Measurements from ENCODE around the gene PERP. TPM values are rescaled to one million over a fixed set of nuclear protein-coding genes. Genes with fewer than 3 reads are reported as not detected.

The PERP gene
- total and polyA plus RNA-seq, 2 donors from 2014 or later, result 24.8 to 48.1 TPM

- TF ChIP-seq, protein P1, sequence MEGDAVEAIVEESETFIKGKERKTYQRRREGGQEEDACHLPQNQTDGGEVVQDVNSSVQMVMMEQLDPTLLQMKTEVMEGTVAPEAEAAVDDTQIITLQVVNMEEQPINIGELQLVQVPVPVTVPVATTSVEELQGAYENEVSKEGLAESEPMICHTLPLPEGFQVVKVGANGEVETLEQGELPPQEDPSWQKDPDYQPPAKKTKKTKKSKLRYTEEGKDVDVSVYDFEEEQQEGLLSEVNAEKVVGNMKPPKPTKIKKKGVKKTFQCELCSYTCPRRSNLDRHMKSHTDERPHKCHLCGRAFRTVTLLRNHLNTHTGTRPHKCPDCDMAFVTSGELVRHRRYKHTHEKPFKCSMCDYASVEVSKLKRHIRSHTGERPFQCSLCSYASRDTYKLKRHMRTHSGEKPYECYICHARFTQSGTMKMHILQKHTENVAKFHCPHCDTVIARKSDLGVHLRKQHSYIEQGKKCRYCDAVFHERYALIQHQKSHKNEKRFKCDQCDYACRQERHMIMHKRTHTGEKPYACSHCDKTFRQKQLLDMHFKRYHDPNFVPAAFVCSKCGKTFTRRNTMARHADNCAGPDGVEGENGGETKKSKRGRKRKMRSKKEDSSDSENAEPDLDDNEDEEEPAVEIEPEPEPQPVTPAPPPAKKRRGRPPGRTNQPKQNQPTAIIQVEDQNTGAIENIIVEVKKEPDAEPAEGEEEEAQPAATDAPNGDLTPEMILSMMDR (IDR thresholded peaks at IDR 0.05; ENCODE audit: borderline replicate concordance, extremely low read depth, insufficient read depth), result no peak
- H3K9ac ChIP-seq (ENCODE audit: low read length in 3 of 3), result no peak overlapping the region
- H3K27me3 ChIP-seq (ENCODE audit: control insufficient read depth, insufficient read depth, low read length), result peaks cover 4% of the 10 kb centered on the region
- no peak for DNase-seq
- H3K27ac ChIP-seq (ENCODE audit: low read depth in 2 of 2, low read length in 2 of 2), result no peak overlapping the region
- no peak overlapping the region for H3K4me3 ChIP-seq (ENCODE audit: low read length in 3 of 3)
- no peak for FAIRE-seq
- no peaks in the 10 kb centered on the region for H3K36me3 ChIP-seq (ENCODE audit: control insufficient read depth in 2 of 3, insufficient read depth in 3 of 3, low read length in 3 of 3)
- peaks cover 0 to 3% (median 0%) of the 10 kb centered on the region in 3 donors for H3K4me1 ChIP-seq (ENCODE audit: control insufficient read depth in 2 of 3, insufficient read depth in 2 of 3, low read depth in 1 of 3, low read length in 3 of 3)
- intact Hi-C loops (cut with DNase I), result no loop called here
- H3K9me3 ChIP-seq (ENCODE audit: control insufficient read depth in 2 of 3, insufficient read depth in 1 of 3, low read length in 3 of 3), result peaks cover 0 to 5% (median 0%) of the 10 kb centered on the region in 3 donors
Measured at GRCh38 chr6:138101946-138102731, 5.1 kb downstream of the PERP start.

DNA sequence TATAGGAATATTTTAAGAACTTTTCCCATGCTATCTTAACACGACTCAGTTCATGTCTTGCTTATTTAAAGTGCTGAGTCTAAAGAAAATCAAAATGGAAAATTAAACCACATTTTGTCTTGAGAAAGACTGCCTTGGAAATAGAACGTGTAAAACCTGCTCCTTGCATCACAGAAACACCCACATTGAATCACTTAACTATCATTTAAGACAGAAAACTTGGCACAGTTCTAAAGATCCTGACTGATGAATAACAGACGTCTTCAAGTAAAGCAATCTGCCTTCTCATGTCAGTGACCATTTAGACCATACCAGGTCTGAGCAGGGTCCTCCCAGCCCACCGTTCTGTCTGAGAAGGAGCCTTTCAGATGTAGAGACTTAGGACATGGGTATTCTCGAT is 7.4 kb downstream of the PERP start:
- no peaks in the 10 kb centered on the region for H3K27me3 ChIP-seq (ENCODE audit: control insufficient read depth, insufficient read depth, low read length)
- intact Hi-C loops (cut with DNase I), result no loop called here
- no peak overlapping the region for H3K27ac ChIP-seq (ENCODE audit: low read depth in 2 of 2, low read length in 2 of 2)
- no peak overlapping the region for H3K4me3 ChIP-seq (ENCODE audit: low read length in 3 of 3)
- peaks cover 0 to 5% (median 0%) of the 10 kb centered on the region in 3 donors for H3K9me3 ChIP-seq (ENCODE audit: control insufficient read depth in 2 of 3, insufficient read depth in 1 of 3, low read length in 3 of 3)
- TF ChIP-seq, protein P1 (IDR thresholded peaks at IDR 0.05; ENCODE audit: borderline replicate concordance, extremely low read depth, insufficient read depth), result no peak
- FAIRE-seq (no peak), DNase-seq (no peak)
- no peaks in the 10 kb centered on the region for H3K36me3 ChIP-seq (ENCODE audit: control insufficient read depth in 2 of 3, insufficient read depth in 3 of 3, low read length in 3 of 3)
- peaks cover 0 to 1% (median 0%) of the 10 kb centered on the region in 3 donors for H3K4me1 ChIP-seq (ENCODE audit: control insufficient read depth in 2 of 3, insufficient read depth in 2 of 3, low read depth in 1 of 3, low read length in 3 of 3)
- no peak overlapping the region for H3K9ac ChIP-seq (ENCODE audit: low read length in 3 of 3)

DNA sequence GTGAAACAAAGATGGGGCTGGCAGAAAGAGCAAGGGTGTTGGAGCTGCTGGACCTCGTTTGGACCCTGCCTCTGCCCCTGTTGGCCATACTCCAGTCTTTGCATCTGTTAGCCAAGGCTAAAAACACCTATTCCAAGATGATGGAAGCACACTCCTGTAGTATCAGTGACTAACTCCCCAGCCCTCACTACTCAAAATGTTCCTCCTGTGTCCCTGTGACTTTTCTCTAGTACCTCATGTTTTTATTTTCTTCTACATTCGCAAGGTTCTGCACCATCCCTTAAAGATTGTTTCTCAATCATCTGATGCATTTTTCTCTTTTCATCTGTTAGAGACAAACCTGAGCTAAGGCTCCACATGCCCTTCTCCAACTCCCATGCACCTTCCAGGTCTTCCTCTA is 8.9 kb downstream of the PERP start:
- Histone ChIP-seq H3K36me3 (ENCODE audit: control insufficient read depth in 2 of 3, insufficient read depth in 3 of 3, low read length in 3 of 3) (no peaks in the 10 kb centered on the region), H3K27me3 (ENCODE audit: control insufficient read depth, insufficient read depth, low read length) (no peaks in the 10 kb centered on the region), H3K9me3 (ENCODE audit: control insufficient read depth in 2 of 3, insufficient read depth in 1 of 3, low read length in 3 of 3) (peaks cover 0 to 5% (median 0%) of the 10 kb centered on the region in 3 donors), H3K4me3 (ENCODE audit: low read length in 3 of 3) (no peak overlapping the region), H3K9ac (ENCODE audit: low read length in 3 of 3) (no peak overlapping the region), H3K4me1 (ENCODE audit: control insufficient read depth in 2 of 3, insufficient read depth in 2 of 3, low read depth in 1 of 3, low read length in 3 of 3) (no peaks in the 10 kb centered on the region), H3K27ac (ENCODE audit: low read depth in 2 of 2, low read length in 2 of 2) (no peak overlapping the region)
- FAIRE-seq, result no peak
- intact Hi-C loops (cut with DNase I), result no loop called here
- TF ChIP-seq, protein P1 (IDR thresholded peaks at IDR 0.05; ENCODE audit: borderline replicate concordance, extremely low read depth, insufficient read depth), result no peak
- DNase-seq, result no peak
